Measurements from ENCODE around the gene MYZAP. TPM values are rescaled to one million over a fixed set of nuclear protein-coding genes. Genes with fewer than 3 reads are reported as not detected.

MYZAP gene
- total RNA-seq, 1 experiment from 2014 or later, result 5.1 TPM

DNA sequence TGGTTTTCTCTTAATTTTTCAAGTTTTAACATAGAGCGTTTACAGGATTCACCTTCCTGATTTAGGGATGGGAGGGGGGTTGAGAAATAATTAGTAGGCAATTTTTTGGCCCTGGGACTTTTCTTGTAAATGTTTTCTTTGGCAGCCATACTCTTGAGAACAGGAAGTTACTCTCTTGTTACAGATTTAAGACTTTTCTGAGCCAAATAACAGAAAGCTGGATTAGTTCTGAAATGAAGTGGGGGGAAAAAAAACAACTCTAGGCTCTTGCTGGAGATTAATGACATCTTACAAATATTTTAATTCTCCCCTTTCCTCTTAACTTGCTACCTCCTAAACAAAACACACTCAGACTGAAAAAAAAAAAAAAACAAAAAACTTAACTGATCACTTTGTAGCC is 101.0 kb downstream of the MYZAP start:
- Mint-ChIP-seq H3K27ac (ENCODE audit: unreplicated experiment) (no peak overlapping the region), H3K4me3 (ENCODE audit: low read depth, unreplicated experiment) (no peak overlapping the region), H3K36me3 (ENCODE audit: insufficient read depth, unreplicated experiment) (no peaks in the 10 kb centered on the region), H3K9me3 (ENCODE audit: low read depth, unreplicated experiment) (no peaks in the 10 kb centered on the region), H3K27me3 (ENCODE audit: unreplicated experiment) (no peaks in the 10 kb centered on the region), H3K4me1 (ENCODE audit: low read depth, unreplicated experiment) (no peaks in the 10 kb centered on the region)
- TF ChIP-seq, protein P1, sequence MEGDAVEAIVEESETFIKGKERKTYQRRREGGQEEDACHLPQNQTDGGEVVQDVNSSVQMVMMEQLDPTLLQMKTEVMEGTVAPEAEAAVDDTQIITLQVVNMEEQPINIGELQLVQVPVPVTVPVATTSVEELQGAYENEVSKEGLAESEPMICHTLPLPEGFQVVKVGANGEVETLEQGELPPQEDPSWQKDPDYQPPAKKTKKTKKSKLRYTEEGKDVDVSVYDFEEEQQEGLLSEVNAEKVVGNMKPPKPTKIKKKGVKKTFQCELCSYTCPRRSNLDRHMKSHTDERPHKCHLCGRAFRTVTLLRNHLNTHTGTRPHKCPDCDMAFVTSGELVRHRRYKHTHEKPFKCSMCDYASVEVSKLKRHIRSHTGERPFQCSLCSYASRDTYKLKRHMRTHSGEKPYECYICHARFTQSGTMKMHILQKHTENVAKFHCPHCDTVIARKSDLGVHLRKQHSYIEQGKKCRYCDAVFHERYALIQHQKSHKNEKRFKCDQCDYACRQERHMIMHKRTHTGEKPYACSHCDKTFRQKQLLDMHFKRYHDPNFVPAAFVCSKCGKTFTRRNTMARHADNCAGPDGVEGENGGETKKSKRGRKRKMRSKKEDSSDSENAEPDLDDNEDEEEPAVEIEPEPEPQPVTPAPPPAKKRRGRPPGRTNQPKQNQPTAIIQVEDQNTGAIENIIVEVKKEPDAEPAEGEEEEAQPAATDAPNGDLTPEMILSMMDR (IDR thresholded peaks at IDR 0.05; ENCODE audit: unreplicated experiment), result no peak
- no peak for DNase-seq
- CTCF ChIA-PET, result no interaction called here
- intact Hi-C loops (cut with micrococcal nuclease; ENCODE audit: unreplicated experiment), result no loop called here
- no TSS peak for BruUV-seq (replicated peaks)

DNA sequence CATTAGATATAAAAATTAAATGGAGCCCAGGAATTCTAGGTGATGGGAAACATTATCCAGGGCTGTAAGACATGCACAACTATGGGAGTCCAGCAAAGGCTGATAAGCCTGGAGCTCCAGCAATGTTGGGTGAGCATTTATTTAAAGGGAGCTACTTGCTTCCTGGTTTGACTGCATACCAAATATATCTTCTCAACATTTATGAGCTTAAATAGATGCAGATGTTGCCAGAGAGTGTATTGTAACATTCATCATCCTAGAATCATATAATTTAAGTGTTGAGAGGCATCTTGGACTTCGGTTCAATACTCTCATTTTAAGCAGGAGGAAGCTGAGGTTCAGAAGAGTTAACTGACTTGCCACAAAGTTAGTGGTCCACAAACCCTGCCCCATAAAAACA is 102.6 kb downstream of the MYZAP start:
- no peak overlapping the region for H3K27ac Mint-ChIP-seq (ENCODE audit: unreplicated experiment)
- CTCF ChIA-PET, result no interaction called here
- H3K36me3 Mint-ChIP-seq (ENCODE audit: insufficient read depth, unreplicated experiment), result no peaks in the 10 kb centered on the region
- H3K27me3 Mint-ChIP-seq (ENCODE audit: unreplicated experiment), result no peaks in the 10 kb centered on the region
- DNase-seq, result no peak
- TF ChIP-seq, protein P1 (IDR thresholded peaks at IDR 0.05; ENCODE audit: unreplicated experiment), result no peak
- no TSS peak for BruUV-seq (replicated peaks)
- no peaks in the 10 kb centered on the region for H3K9me3 Mint-ChIP-seq (ENCODE audit: low read depth, unreplicated experiment)
- no peak overlapping the region for H3K4me3 Mint-ChIP-seq (ENCODE audit: low read depth, unreplicated experiment)
- intact Hi-C loops (cut with micrococcal nuclease; ENCODE audit: unreplicated experiment), result no loop called here
- H3K4me1 Mint-ChIP-seq (ENCODE audit: low read depth, unreplicated experiment), result no peaks in the 10 kb centered on the region

DNA sequence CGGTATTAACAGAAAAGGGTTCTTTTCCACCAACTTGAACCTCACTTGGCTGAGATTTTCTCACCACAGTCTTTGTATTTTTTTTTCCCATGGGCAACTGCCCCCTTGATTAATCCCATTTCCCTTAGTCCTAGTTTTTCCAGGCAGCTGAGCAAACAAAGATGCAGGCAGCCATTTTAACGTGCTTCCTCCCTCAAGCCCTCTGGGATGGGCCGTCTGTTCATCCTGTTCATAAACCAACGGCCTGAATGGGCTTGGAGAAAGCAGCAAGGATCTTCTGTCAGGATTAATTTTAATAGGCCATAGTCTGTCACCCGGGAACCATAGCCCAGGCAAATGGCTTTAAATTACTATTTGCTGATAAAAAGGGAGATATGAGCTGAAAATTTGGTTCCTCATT is 104.4 kb downstream of the MYZAP start:
- Mint-ChIP-seq H3K27me3 (ENCODE audit: unreplicated experiment) (no peaks in the 10 kb centered on the region), H3K36me3 (ENCODE audit: insufficient read depth, unreplicated experiment) (no peaks in the 10 kb centered on the region), H3K27ac (ENCODE audit: unreplicated experiment) (no peak overlapping the region), H3K4me1 (ENCODE audit: low read depth, unreplicated experiment) (no peaks in the 10 kb centered on the region), H3K9me3 (ENCODE audit: low read depth, unreplicated experiment) (no peaks in the 10 kb centered on the region), H3K4me3 (ENCODE audit: low read depth, unreplicated experiment) (no peak overlapping the region)
- intact Hi-C loops (cut with micrococcal nuclease; ENCODE audit: unreplicated experiment), result no loop called here
- DNase-seq, result no peak
- CTCF ChIA-PET, result interaction anchor here (0.9 kb wide), 1 partner anchor 10 kb away, joined by 4 read pairs; the partner anchor contains the start of gene POLR2M
- BruUV-seq (replicated peaks), result no TSS peak
- TF ChIP-seq, protein P1 (IDR thresholded peaks at IDR 0.05; ENCODE audit: unreplicated experiment), result no peak

DNA sequence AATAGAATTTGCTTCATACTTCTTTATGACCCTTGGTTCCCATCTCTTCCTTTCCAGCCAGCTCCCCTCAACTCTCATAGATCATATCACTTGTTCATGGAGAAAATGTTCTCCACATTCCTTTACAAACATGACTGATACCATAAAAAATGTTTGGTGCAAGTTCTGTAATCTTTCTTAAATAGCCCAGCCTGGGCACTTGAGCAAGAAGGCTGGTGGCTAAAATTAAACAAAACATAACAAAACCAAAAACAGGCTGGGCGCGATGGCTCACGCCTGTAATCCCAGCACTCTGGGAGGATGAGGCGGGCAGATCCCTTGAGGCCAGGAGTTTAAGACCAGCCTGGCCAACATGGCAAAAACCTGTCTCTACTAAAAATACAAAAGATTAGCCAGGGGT is 105.9 kb downstream of the MYZAP start:
- Mint-ChIP-seq H3K27me3 (ENCODE audit: unreplicated experiment) (no peaks in the 10 kb centered on the region), H3K27ac (ENCODE audit: unreplicated experiment) (no peak overlapping the region), H3K36me3 (ENCODE audit: insufficient read depth, unreplicated experiment) (no peaks in the 10 kb centered on the region), H3K4me3 (ENCODE audit: low read depth, unreplicated experiment) (no peak overlapping the region), H3K9me3 (ENCODE audit: low read depth, unreplicated experiment) (no peaks in the 10 kb centered on the region), H3K4me1 (ENCODE audit: low read depth, unreplicated experiment) (no peaks in the 10 kb centered on the region)
- intact Hi-C loops (cut with micrococcal nuclease; ENCODE audit: unreplicated experiment), result no loop called here
- no peak for DNase-seq
- CTCF ChIA-PET, result no interaction called here
- TF ChIP-seq, protein P1 (IDR thresholded peaks at IDR 0.05; ENCODE audit: unreplicated experiment), result no peak
- no TSS peak for BruUV-seq (replicated peaks)
